ENCODE measurements around the gene ZMYM3.

Gene ZMYM3

DNA sequence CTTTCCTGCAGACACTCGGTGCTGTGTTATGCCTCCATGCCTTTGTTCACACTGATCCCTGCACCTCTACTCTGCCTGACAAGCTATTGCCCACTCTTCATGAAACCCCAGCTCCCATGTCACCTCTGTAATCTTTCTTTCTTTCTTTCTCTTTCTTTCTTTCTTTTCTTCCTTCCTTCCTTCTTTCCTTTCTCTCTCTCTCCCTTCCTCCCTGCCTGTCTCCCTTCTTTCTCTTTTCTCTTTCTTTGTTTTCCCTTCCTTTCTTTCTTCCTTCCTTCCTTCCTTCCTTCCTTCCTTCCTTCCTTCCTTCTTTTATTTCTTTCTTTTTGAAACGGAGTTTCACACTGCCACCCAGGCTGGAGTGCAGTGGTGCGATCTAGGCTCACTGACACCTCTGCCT, 18.5 kb downstream of the ZMYM3 start:
- TF ChIP-seq, protein P1, sequence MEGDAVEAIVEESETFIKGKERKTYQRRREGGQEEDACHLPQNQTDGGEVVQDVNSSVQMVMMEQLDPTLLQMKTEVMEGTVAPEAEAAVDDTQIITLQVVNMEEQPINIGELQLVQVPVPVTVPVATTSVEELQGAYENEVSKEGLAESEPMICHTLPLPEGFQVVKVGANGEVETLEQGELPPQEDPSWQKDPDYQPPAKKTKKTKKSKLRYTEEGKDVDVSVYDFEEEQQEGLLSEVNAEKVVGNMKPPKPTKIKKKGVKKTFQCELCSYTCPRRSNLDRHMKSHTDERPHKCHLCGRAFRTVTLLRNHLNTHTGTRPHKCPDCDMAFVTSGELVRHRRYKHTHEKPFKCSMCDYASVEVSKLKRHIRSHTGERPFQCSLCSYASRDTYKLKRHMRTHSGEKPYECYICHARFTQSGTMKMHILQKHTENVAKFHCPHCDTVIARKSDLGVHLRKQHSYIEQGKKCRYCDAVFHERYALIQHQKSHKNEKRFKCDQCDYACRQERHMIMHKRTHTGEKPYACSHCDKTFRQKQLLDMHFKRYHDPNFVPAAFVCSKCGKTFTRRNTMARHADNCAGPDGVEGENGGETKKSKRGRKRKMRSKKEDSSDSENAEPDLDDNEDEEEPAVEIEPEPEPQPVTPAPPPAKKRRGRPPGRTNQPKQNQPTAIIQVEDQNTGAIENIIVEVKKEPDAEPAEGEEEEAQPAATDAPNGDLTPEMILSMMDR (conservative IDR thresholded peaks at IDR 0.05; ENCODE audit: control insufficient read depth, insufficient read depth, low read depth, low read length), result no peak
- no peak for DNase-seq (ENCODE audit: low read depth)
- no peak overlapping the region for H3K4me3 ChIP-seq (ENCODE audit: control insufficient read depth, low read depth, low read length)

DNA sequence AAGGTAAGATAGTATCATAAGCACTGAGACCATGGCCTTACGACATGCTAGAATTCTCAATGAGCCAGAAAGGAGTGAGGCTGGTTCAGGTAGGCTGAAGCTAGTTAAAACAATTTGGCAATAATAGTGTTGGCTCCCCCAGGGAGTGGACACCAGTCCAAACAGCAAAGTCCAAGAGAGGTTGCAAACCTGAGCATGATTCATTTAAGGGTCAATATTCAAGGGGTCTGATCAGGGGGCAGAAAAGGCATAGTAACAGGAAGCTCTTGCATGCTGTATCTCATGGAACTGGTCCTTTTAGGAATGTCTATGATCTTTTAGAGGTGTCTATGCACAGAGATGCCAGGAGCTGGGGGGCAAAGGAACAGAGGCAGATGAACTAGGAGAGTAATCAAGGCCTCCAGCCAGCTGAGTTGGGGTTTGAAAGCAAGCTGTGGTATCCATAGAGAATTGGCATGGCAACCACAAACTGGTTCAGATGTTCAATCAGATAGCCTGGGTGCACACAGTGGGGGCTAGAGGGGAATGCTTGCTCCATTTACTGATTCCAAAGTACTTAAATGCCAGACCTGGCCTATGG, 25.8 kb downstream of the ZMYM3 start:
- TF ChIP-seq, protein P1 (conservative IDR thresholded peaks at IDR 0.05; ENCODE audit: control insufficient read depth, insufficient read depth, low read depth, low read length), result no peak
- no peak overlapping the region for H3K4me3 ChIP-seq (ENCODE audit: control insufficient read depth, low read depth, low read length)
- DNase-seq (ENCODE audit: low read depth), result no peak

DNA sequence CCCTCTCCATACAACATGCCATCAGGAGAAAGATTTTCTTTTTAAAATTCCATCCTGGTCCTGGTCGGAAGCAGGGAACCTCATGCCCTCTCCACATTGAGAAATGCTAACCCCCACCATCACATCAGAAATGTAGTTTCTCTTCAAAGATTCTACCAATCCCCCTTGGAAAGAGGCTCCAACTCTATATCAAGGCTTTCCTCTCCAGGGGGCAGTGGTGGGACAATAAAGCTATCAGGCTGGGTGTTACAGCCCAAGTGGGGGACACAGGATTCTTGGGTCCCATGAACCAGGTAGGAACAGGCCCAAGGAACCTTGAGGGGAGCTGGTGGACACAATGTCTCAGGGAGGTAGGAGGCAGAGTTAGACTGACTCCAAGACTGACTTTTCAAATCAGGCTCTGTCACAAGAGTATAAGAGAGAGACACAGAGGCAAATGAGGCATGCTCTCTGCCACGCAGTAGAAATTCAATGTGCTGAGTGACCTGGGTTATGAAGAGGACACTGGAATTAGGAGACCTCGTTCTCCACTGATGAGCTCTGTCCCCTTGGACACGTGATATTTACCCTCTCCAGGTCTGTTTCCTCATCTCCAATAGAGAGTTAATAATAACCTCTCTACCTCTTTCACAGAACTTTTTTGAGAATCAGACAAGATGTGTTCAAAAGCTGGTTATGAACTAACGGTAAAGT, 26.4 kb downstream of the ZMYM3 start:
- no peak overlapping the region for H3K4me3 ChIP-seq (ENCODE audit: control insufficient read depth, low read depth, low read length)
- DNase-seq (ENCODE audit: low read depth), result no peak
- TF ChIP-seq, protein P1 (conservative IDR thresholded peaks at IDR 0.05; ENCODE audit: control insufficient read depth, insufficient read depth, low read depth, low read length), result no peak

DNA sequence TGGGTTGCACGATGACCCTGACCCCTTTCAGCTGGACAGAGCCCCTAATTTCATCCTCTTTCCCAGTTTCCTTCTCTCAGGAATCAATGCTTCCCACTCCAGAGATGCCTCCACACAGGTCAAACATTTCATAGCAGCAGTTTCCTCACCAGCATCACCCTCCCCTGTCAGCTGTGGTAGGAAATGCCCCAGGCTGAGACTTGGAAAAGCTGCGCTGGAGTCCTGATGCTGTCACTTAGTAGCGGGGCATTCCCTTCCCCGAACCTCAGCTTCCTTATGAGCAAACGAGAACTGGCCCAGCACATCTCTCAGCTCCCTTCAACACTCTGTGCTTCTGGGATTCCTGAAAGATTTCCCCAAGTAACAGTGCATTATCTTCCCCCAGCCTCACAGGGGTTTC, 28.3 kb downstream of the ZMYM3 start:
- no peak for DNase-seq (ENCODE audit: low read depth)
- no peak overlapping the region for H3K4me3 ChIP-seq (ENCODE audit: control insufficient read depth, low read depth, low read length)

DNA sequence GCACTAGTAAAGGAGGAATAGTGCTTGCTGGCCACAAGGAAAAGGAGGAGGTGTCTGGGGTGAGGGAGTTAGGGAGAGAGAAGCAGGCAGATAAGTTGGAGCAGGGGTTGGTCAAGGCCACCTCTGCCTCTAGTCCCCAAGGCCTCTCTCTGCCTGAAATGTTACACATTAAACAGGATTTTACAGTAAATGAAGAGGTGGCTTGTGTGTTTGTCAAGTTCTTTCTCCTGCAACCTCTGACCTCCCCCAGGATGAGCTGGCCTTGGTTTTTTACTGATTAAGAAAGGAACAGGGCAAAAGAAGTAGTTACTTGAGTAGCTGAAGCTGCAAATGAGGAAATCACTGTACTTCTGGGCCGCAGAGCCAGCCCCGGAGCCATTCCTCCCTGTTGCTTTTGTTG, 28.9 kb downstream of the ZMYM3 start:
- no peak overlapping the region for H3K4me3 ChIP-seq (ENCODE audit: control insufficient read depth, low read depth, low read length)
- TF ChIP-seq, protein P1 (conservative IDR thresholded peaks at IDR 0.05; ENCODE audit: control insufficient read depth, insufficient read depth, low read depth, low read length), result no peak
- peak; percentile 3 for DNase-seq (ENCODE audit: low read depth)

More for the DNA sequence above, 28.3 kb downstream of the ZMYM3 start:
- TF ChIP-seq, protein P1 (conservative IDR thresholded peaks at IDR 0.05; ENCODE audit: control insufficient read depth, insufficient read depth, low read depth, low read length), result no peak

DNA sequence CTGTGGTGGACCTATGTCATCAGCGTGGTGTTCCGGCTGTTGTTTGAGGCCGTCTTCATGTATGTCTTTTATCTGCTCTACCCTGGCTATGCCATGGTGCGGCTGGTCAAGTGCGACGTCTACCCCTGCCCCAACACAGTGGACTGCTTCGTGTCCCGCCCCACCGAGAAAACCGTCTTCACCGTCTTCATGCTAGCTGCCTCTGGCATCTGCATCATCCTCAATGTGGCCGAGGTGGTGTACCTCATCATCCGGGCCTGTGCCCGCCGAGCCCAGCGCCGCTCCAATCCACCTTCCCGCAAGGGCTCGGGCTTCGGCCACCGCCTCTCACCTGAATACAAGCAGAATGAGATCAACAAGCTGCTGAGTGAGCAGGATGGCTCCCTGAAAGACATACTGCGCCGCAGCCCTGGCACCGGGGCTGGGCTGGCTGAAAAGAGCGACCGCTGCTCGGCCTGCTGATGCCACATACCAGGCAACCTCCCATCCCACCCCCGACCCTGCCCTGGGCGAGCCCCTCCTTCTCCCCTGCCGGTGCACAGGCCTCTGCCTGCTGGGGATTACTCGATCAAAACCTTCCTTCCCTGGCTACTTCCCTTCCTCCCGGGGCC, 29.7 kb downstream of the ZMYM3 start:
- TF ChIP-seq, protein P1 (conservative IDR thresholded peaks at IDR 0.05; ENCODE audit: control insufficient read depth, insufficient read depth, low read depth, low read length), result no peak
- no peak for DNase-seq (ENCODE audit: low read depth)
- H3K4me3 ChIP-seq (ENCODE audit: control insufficient read depth, low read depth, low read length), result no peak overlapping the region

Data from fibroblast of mammary gland (primary cell).